DMS53 treated with DMSO at 0.1 percent for 48 hours (cell line): ENCODE results near the gene FHL2.

ENCODE experiments used
- DNase-seq: peaks from one replicate; lab custom pipeline; 2025; ENCODE audit not compliant: unreplicated experiment; lab: John Stamatoyannopoulos, UW

Gene FHL2, protein sequence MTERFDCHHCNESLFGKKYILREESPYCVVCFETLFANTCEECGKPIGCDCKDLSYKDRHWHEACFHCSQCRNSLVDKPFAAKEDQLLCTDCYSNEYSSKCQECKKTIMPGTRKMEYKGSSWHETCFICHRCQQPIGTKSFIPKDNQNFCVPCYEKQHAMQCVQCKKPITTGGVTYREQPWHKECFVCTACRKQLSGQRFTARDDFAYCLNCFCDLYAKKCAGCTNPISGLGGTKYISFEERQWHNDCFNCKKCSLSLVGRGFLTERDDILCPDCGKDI

GRCh38 chr2:105398336-105399206, at the start of gene FHL2:
Gene FHL2 (minus strand): TSS chr2:105399051. CDS start chr2:105386516, 12,535 bp downstream.
- DNase-seq: peak; percentile 51

- DNase-seq: peak; percentile 38
Observed at GRCh38 chr2:105447476-105447875, 48.6 kb upstream of the FHL2 start.

DNA sequence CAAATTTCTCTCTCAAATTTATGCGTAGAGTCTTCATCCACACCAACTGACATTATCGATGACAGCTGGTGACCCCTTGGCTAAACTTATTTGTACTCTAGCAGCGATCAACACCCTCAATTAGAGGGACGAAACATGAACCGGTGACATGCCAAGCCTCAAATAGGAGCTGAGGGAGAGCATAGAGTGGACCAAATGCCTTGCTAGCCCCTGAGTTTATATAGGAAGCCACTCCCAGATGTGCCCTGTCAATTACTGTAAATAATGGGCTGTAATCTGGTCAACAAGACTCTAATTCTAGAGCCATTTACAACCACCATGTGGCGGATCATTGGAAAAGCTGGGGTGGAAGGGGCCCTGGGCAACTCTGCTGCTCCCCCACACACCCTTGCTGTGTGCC, 47.6 kb upstream of the FHL2 start:
- DNase-seq: no peak

DNA sequence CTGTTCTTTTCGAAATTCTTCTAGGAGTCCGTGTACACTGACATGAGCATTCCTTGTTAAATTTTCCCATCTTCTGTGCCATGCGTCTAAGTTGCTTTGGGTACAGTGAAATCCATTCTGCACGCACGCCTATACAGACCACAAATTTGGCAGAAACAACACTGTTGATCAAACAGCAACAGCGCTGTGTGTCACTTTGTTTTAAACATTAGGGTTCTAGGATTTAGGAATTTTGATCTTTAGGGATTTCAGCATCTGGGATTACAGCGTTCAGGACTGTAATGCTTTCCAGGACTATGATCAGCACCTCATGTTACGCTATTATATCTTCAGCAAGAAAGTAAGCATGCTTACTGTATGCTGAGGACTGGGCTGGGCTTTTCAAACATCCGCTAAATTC, 47.1 kb upstream of the FHL2 start:
- no peak for DNase-seq

DNA sequence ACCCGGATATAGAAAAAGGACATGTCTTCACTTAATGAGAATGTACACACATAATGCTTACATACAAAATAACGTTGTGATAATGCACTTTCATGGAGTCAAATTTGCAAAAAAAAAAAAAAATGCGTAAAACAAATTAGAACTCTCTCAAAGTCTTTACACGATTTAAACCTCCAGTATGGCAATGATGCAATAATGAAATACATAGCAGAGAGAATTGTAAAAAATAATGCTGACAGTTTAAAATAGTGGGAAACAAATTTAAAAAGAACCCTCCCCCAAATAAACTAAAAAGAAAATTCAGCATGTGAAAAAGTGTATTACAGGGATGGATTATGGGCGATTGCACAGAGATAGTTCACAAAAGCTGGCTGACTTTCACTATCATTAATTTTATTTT, 46.6 kb upstream of the FHL2 start:
- DNase-seq: no peak

DNA sequence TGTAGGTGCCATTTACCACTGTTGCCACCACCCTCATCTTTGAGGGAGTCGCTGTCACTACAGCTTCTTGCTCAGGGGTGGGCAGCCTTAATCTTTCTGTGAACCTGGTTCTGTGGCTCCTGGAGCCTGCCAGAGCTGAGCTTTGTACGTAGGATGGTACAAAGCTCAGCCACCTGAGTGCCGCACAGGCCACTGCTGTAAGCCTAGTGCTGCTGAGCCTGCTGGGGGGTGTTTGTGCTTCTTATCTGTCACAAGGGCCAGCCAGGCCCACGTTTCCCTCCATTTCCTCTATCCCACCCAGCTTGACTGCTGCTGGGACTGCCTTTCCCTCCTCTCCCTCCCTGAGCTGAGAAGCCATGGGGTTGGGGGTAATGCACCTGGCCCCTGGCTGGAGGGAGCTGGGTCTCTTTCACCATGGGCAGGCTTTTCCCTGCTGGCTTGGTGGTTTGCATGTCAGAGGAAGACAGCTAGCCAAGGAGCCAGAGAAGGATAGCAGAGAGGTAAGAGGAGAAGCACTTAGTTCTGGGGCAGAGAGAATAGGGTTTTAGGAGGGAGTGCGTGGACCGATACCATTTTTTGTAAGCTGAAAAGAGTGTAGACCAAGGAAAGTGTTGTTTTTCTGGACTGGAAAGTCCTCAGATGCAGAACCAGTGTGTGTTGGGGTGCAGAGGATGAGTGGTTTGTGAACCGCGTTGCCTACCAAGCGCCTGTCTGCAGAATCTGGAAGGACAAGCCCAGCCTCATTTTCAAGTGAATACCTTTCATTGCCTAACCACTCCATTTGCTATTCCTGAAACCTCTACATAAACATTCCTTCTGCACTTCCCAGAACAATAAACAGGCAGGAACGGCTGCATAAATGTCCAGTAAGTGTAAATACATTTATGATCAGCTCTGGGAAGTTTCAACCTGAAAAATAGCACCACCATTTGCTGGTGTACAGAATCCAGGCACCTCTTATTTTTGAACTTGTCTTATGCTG, 45.1 kb upstream of the FHL2 start:
- no peak for DNase-seq

DNA sequence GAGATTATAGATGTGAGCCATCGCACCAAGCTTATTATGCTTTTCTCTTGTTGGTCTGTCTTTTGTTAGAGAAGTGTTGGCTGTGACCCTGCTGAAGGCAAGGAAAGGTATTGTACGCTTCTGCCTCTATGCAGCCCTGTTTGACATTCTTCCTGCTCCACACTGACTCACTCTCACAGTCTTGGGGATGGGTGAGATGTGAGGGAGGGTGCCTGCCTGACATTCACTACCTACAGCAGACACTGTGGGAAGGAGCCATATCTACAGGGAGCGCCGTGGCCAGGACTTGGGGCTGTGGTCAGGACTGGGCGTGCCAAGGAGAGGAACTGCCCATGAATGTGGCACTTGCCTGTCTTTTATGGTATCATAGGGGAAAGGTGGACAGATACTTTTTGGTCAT, 43.9 kb upstream of the FHL2 start:
- DNase-seq: no peak

GRCh38 chr2:105442056-105442455, 43.2 kb upstream of the FHL2 start:
- DNase-seq: no peak

- no peak for DNase-seq
Observed at GRCh38 chr2:105439141-105439540, 40.3 kb upstream of the FHL2 start.

DNA sequence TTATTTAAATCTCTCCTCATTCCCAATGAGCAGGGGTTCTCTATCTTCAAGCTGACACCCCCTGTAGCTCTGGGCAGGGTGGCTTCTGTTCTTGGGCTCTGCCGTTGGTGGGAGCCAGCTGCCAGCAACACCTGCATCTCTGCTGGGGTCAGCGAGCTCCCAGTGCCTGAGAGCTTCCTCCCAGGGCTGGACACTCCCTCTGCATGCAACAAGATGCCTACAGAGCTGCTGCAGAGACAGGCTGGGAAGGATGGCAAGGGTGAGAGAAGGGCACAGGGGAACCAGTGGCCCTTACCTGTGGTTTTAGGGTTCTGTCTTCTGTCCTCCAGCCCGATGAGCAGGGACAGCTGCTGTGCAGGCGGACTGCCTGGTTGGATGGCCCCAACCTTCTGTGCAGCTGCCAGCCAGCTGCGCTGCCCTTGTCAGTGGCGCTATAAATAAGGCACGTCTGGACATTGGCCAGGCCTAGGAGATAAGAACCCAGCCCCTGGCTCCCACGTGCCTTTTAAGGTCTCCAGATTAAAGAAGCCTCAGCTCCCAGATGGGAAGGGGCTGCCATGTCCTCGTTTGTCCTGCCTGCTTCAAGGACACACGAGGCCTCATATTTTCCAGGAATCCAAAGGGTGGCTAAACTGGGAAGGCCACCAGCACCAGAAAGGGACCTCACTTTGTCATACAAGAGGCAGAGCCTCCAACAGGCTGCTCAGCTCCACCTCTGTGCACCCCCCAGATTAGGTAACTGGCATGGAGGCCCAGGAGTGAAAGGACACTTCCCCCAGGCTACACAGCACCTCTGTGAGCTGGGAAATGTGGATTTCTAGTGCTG, 39.5 kb upstream of the FHL2 start:
- peak; percentile 84 for DNase-seq

GRCh38 chr2:105437708-105438103, 38.9 kb upstream of the FHL2 start:
- DNase-seq: no peak

GRCh38 chr2:105432749-105433148, 33.9 kb upstream of the FHL2 start:
- no peak for DNase-seq

GRCh38 chr2:105432044-105432399, 33.2 kb upstream of the FHL2 start:
- no peak for DNase-seq

DNA sequence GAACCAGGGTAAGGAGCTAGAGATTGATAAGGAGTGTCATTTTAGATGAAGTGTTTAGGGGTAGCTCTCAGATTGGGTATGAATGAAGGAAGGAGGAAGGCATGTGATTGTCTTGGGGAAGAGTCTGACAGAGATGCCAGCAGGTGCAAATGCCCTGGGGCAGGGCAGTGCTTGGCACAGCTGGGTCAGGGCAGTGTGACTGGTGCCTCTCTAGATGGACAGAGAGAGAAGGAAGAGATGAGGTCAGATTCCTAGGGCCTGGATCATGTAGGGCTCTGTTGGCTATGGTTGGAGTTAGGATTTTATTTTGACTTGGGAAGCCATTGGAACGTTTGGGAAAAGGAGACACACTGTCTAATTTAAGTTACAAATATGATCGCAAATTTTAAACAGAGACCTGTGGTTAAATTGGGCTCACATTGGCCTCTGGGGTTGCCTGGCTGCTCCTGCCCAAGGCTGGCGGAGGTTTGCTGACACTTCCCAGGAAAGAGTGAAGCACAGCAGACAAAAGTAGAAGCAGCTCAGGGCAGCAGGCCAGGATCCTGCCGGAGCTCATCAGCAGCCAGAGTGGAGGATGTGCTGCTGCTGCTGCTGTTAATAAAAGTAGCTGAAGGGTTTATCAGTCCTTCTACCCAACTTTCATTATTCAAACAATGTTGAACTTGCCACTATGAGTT, 32.7 kb upstream of the FHL2 start:
- DNase-seq: no peak

DNA sequence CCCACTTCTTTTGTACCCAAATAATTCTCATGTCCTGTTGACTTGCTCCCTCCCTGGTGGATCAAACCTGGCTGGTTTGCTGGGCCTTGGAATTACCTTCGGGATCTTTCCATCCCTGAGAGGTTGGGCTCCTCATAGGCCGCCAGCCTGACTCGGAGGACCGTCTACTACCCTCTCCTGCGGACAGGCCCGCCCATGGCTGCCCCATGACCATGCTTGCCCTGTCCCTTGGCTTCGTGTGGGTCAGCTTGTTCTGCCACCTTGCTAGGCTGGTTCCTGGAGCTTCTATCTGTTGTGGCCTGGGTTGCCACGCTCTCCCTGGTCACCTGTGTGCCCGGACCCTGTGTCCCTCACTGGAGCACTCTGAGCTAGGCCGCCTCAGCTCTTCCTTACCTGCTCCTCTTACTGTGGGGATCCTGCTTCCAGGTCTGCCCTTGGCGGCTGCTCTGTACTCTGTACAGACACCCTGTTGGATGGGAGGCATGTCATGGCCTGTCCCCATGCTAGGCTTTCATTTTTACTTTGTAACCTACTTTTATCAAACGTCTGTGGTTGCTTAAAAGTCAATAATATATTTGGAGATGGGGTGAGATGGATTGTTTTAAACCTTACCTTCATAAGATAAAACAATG, 29.7 kb upstream of the FHL2 start:
- no peak for DNase-seq

- DNase-seq: no peak
Observed at GRCh38 chr2:105427485-105427884, 28.6 kb upstream of the FHL2 start.

DNA sequence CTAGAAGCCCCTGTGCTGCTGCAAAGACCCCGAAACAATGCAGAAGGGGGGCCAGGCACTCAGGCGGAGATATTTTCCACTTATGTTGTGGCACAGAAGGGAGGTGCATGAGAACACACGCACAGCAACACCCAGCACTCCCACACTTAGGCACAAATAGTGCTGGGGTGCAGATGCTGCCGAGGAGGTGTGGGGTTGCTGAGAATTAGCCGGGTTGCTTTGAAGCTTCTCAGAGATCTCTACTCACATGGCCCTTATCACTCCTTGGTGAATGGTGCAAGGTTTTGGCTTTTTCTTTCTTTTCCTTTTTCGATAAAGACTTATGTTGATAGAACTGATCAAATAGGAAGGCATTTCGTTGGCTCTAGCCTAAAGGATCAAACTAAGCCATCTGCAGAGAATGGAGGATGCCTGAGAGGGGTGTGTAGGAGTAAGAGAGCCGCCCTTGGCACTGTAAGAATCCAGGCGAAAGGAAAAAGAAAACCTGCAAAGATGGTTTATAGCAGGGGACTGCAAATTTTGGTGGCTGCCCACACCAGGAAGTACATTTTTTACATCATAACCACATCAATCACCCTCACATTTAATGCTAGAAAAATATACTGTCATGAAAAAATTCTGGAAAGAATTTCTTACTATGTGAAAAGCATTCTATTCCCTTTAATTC, 27.9 kb upstream of the FHL2 start:
- DNase-seq: no peak

GRCh38 chr2:105425936-105426625, 27.2 kb upstream of the FHL2 start:
- DNase-seq: no peak
